MG63 (cell line): ENCODE data around the gene TTC27. TPM values are rescaled to one million over a fixed set of nuclear protein-coding genes. Genes with fewer than 3 reads are reported as not detected.

ENCODE experiments used
- DNase-seq: peaks from one replicate; pipeline ENCODE4 v3.0.0-alpha.2; 2020
- H3K27me3 ChIP-seq: fragments of 250-450 bp; sonication (Bioruptor Pico); 2 replicates; pipeline ENCODE4 v1.5.1; 2020; ENCODE audit warnings: mild to moderate bottlenecking, moderate library complexity
- H3K36me3 ChIP-seq: fragments of 250-450 bp; sonication (Bioruptor Pico); 2 replicates; pipeline ENCODE4 v1.5.1; 2020; ENCODE audit warnings: mild to moderate bottlenecking, moderate library complexity
- H3K4me3 ChIP-seq: fragments of 250-450 bp; sonication (Bioruptor Pico); 2 replicates; pipeline ENCODE4 v1.5.1; 2020; ENCODE audit warnings: mild to moderate bottlenecking, moderate library complexity
- H3K9me3 ChIP-seq: fragments of 250-450 bp; sonication (Bioruptor Pico); 2 replicates; pipeline ENCODE4 v1.5.1; 2020; ENCODE audit warnings: mild to moderate bottlenecking, moderate library complexity
- total RNA-seq: library from RNA; depleted of rRNA; stranded (reverse); fragments of >200 nt; shearing (Covaris generic); gene quantifications from 2 replicates; pipeline ENCODE4 v1.2.3, GENCODE V29; 2014; ENCODE audit warnings: low replicate concordance

TTC27 gene
- total RNA-seq, 1 experiment from 2014 or later = 63.8 TPM

- Histone ChIP-seq H3K36me3 (peaks cover 15% of the 10 kb centered on the region), H3K4me3 (no peak overlapping the region), H3K9me3 (peaks cover 3% of the 10 kb centered on the region; the same call in 1 of the 2 replicates), H3K27me3 (no peaks in the 10 kb centered on the region)
- no peak for DNase-seq
Measured at GRCh38 chr2:32756074-32756727, 128.4 kb downstream of the TTC27 start.

- no peaks in the 10 kb centered on the region for H3K27me3 ChIP-seq
- DNase-seq = no peak
- H3K36me3 ChIP-seq = peaks cover 4% of the 10 kb centered on the region
- H3K4me3 ChIP-seq = no peak overlapping the region
- no peaks in the 10 kb centered on the region for H3K9me3 ChIP-seq
Measured at GRCh38 chr2:32758232-32758631, 130.4 kb downstream of the TTC27 start.

- Histone ChIP-seq H3K27me3 (no peaks in the 10 kb centered on the region), H3K36me3 (peaks cover 4% of the 10 kb centered on the region), H3K4me3 (no peak overlapping the region), H3K9me3 (no peaks in the 10 kb centered on the region)
- DNase-seq = no peak
Measured at GRCh38 chr2:32760628-32761027, 132.8 kb downstream of the TTC27 start.

GRCh38 chr2:32768387-32769174 is 140.7 kb downstream of the TTC27 start:
- no peaks in the 10 kb centered on the region for H3K36me3 ChIP-seq
- no peaks in the 10 kb centered on the region for H3K27me3 ChIP-seq
- DNase-seq = no peak
- H3K9me3 ChIP-seq = no peaks in the 10 kb centered on the region
- no peak overlapping the region for H3K4me3 ChIP-seq

- DNase-seq = no peak
- H3K27me3 ChIP-seq = no peaks in the 10 kb centered on the region
- H3K9me3 ChIP-seq = no peaks in the 10 kb centered on the region
- H3K36me3 ChIP-seq = no peaks in the 10 kb centered on the region
- no peak overlapping the region for H3K4me3 ChIP-seq
Measured at GRCh38 chr2:32770360-32770759, 142.5 kb downstream of the TTC27 start.

GRCh38 chr2:32772638-32773447 is 145.0 kb downstream of the TTC27 start:
- DNase-seq = peak; percentile 2
- H3K36me3 ChIP-seq = no peaks in the 10 kb centered on the region; the same call in 1 of the 2 replicates
- no peak overlapping the region for H3K4me3 ChIP-seq
- no peaks in the 10 kb centered on the region for H3K27me3 ChIP-seq
- H3K9me3 ChIP-seq = no peaks in the 10 kb centered on the region

GRCh38 chr2:32773448-32773808 is 145.6 kb downstream of the TTC27 start:
- DNase-seq = no peak
- no peaks in the 10 kb centered on the region for H3K27me3 ChIP-seq
- peaks cover under 1% of the 10 kb centered on the region; the same call in 1 of the 2 replicates for H3K36me3 ChIP-seq

GRCh38 chr2:32775954-32776353 is 148.1 kb downstream of the TTC27 start:
- H3K4me3 ChIP-seq = no peak overlapping the region
- peaks cover 8% of the 10 kb centered on the region; the same call in 1 of the 2 replicates for H3K36me3 ChIP-seq
- no peaks in the 10 kb centered on the region for H3K9me3 ChIP-seq
- H3K27me3 ChIP-seq = no peaks in the 10 kb centered on the region
- DNase-seq = no peak

More at GRCh38 chr2:32773448-32773808, 145.6 kb downstream of the TTC27 start:
- Histone ChIP-seq H3K9me3 (no peaks in the 10 kb centered on the region), H3K4me3 (no peak overlapping the region)

- no peaks in the 10 kb centered on the region for H3K9me3 ChIP-seq
- no peak for DNase-seq
- H3K36me3 ChIP-seq = peaks cover 10% of the 10 kb centered on the region; the same call in 1 of the 2 replicates
- no peaks in the 10 kb centered on the region for H3K27me3 ChIP-seq
- no peak overlapping the region for H3K4me3 ChIP-seq
Measured at GRCh38 chr2:32777714-32778113, 149.9 kb downstream of the TTC27 start.

GRCh38 chr2:32780961-32781360 is 153.1 kb downstream of the TTC27 start:
- H3K4me3 ChIP-seq = no peak overlapping the region
- no peaks in the 10 kb centered on the region for H3K9me3 ChIP-seq
- H3K27me3 ChIP-seq = no peaks in the 10 kb centered on the region
- no peak for DNase-seq
- peaks cover 21% of the 10 kb centered on the region for H3K36me3 ChIP-seq

- Histone ChIP-seq H3K27me3 (no peaks in the 10 kb centered on the region), H3K9me3 (no peaks in the 10 kb centered on the region), H3K36me3 (peaks cover 20% of the 10 kb centered on the region), H3K4me3 (no peak overlapping the region)
- no peak for DNase-seq
Measured at GRCh38 chr2:32783469-32783868, 155.6 kb downstream of the TTC27 start.

- H3K36me3 ChIP-seq = peaks cover 17% of the 10 kb centered on the region
- no peak for DNase-seq
- H3K4me3 ChIP-seq = no peak overlapping the region
Measured at GRCh38 chr2:32783933-32784332, 156.1 kb downstream of the TTC27 start.

GRCh38 chr2:32787207-32787606 is 159.4 kb downstream of the TTC27 start:
- H3K4me3 ChIP-seq = no peak overlapping the region
- peaks cover 15% of the 10 kb centered on the region for H3K36me3 ChIP-seq
- no peaks in the 10 kb centered on the region for H3K27me3 ChIP-seq
- no peaks in the 10 kb centered on the region for H3K9me3 ChIP-seq
- DNase-seq = no peak

More at GRCh38 chr2:32783933-32784332, 156.1 kb downstream of the TTC27 start:
- no peaks in the 10 kb centered on the region for H3K9me3 ChIP-seq
- no peaks in the 10 kb centered on the region for H3K27me3 ChIP-seq

- peaks cover 10% of the 10 kb centered on the region for H3K36me3 ChIP-seq
- no peak for DNase-seq
Measured at GRCh38 chr2:32788114-32788513, 160.3 kb downstream of the TTC27 start.

GRCh38 chr2:32792416-32792815 is 164.6 kb downstream of the TTC27 start:
- no peaks in the 10 kb centered on the region for H3K27me3 ChIP-seq

More at GRCh38 chr2:32788114-32788513, 160.3 kb downstream of the TTC27 start:
- H3K9me3 ChIP-seq = no peaks in the 10 kb centered on the region
- no peaks in the 10 kb centered on the region for H3K27me3 ChIP-seq
- H3K4me3 ChIP-seq = no peak overlapping the region

GRCh38 chr2:32798829-32799228 is 171.0 kb downstream of the TTC27 start:
- no peaks in the 10 kb centered on the region for H3K27me3 ChIP-seq
- no peaks in the 10 kb centered on the region for H3K9me3 ChIP-seq
- H3K4me3 ChIP-seq = no peak overlapping the region
- no peaks in the 10 kb centered on the region for H3K36me3 ChIP-seq
- DNase-seq = no peak

More at GRCh38 chr2:32792416-32792815, 164.6 kb downstream of the TTC27 start:
- H3K36me3 ChIP-seq = peaks cover 2% of the 10 kb centered on the region; the same call in 1 of the 2 replicates
- H3K4me3 ChIP-seq = no peak overlapping the region
- H3K9me3 ChIP-seq = no peaks in the 10 kb centered on the region
- no peak for DNase-seq

GRCh38 chr2:32801741-32802140 is 173.9 kb downstream of the TTC27 start:
- no peaks in the 10 kb centered on the region for H3K27me3 ChIP-seq
- no peaks in the 10 kb centered on the region for H3K36me3 ChIP-seq
- DNase-seq = no peak
- no peaks in the 10 kb centered on the region for H3K9me3 ChIP-seq
- H3K4me3 ChIP-seq = no peak overlapping the region
